Raji (cell line): ENCODE data around the gene PROC.

ENCODE experiments used
- POLR2A ChIP-seq: IDR thresholded peaks from 2 replicates; pipeline ENCODE4 v1.6.1; 2011; ENCODE audit warnings: low read depth, low read length, control low read depth; ENCODE audit not compliant: insufficient read depth

The PROC gene

DNA sequence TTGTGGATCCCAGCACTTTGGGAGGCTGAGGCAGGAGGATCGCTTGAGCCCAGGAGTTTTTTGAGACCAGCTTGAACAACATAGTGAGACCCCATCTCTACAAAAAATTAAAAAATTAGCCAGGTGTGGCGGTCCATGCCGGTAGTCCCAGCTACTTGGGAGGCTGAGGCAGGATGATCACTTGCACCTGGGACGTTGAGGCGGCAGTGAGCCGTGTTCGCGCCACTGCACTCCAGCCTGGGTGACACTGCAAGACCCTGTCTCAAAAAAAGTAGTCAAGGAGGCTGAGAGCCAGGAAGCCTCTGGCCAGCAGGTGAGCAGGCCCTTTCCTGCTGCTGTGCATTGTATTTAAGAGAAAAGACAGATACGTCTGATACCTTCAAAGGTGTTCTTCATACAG lies 11.1 kb upstream of the PROC start:
- no peak for TF ChIP-seq POLR2A

DNA sequence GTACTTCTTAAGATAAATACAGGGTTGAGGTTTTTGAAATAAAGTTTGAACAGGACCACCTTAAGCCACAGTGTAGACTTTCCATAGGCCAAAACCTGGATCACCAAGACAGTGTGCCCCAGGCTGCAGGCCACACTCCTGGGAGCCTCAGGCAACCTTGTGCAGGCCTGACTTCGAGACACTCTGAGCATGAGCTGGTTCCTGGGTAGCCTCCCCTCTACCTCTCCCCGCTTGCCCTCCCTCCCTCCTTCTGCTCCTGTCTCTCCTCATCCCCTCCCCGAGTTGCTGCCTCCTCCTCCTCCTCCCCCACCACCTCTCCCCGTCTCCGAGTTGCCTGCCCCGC lies 10.6 kb upstream of the PROC start:
- no peak for TF ChIP-seq POLR2A

GRCh38 chr2:127408004-127408806 lies 10.0 kb upstream of the PROC start:
- TF ChIP-seq POLR2A = no peak

DNA sequence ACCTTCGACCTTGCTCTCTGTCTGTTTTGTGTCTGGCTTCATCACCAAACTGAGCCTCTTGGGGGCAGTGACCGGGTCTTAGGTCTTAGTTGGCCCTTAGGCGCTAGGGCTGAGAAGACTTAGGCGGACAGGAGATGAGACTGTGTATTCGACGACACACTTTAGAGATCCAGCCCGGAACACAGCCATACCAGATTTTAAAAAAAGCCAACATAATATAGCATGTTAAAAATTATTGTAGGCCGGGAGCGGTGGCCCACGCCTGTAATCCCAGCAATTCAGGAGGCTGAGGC lies 9.5 kb upstream of the PROC start:
- TF ChIP-seq POLR2A = no peak

DNA sequence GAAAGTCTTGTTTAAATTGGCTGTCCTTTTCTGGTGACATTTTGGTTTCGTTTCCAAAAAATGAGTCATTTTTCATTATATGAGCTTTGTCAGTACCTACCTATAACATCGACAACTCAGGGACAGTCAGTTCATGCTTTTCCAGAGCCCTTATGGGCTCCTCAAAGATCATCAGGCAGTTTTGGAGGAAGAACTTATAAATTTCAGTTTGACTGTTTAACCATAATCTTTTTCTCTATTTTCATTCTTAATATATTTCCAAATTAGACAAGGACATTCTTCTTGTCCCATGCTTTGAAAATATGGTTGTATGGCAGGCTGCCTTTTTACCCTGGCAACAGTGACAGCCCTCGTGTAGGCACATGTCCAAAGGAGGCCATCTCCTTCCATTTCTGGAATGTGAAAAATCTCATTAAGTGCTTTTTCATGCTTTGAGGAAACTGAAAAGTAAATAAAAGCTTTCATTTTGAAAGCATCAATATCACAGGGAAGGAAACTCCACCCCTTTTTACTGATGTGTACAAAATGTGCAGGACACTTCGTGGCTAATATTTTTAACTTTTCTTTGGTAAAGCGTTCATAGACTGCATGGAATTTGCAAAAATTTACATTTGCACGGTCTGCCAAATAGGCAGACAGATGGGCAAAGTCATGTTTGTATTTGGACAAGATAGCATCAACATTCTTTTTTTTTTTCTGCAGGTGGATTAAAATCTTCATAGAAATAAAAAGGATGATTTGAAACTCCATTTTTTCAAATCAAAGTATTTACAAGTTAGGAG lies 7.2 kb upstream of the PROC start:
- no peak for TF ChIP-seq POLR2A

DNA sequence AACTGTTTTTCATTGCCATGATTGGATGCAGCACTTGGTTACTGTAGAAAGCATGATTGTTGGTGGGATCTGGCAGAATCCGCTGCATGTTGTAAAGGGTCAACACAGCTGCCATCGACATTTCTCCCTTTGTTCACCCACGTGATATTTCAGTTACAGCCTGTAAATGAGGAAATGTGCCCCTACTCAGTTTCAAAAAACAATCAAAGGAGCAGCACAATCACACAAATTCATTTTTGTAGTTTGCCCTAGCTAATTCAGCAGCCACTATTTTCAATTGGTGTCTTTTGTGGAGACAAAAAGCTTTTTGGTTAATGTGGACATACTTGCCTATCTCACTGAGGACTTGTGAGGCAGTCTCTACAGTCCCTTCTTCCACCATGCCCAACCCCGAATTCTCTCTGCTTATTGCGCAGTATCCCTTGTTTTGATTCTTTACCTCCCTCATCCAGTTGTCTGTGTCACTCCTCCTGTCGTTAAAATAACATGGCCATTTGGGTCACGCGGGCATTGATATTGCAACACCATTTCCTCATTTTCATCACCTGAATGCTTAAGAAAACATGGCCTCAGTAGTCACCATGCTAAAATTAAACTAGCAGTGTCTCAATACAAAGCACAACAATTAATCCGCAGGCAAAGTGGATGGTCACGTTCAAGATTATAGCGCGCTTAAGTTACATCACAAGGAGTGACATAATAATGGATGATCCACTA lies 6.4 kb upstream of the PROC start:
- TF ChIP-seq POLR2A = no peak

- no peak for TF ChIP-seq POLR2A
These were observed 5.0 kb upstream of the PROC start for GRCh38 chr2:127413200-127413599.

GRCh38 chr2:127413782-127414637 lies 4.2 kb upstream of the PROC start:
- TF ChIP-seq POLR2A = no peak

- TF ChIP-seq POLR2A = no peak
These were observed 3.3 kb upstream of the PROC start for GRCh38 chr2:127414638-127415592.

DNA sequence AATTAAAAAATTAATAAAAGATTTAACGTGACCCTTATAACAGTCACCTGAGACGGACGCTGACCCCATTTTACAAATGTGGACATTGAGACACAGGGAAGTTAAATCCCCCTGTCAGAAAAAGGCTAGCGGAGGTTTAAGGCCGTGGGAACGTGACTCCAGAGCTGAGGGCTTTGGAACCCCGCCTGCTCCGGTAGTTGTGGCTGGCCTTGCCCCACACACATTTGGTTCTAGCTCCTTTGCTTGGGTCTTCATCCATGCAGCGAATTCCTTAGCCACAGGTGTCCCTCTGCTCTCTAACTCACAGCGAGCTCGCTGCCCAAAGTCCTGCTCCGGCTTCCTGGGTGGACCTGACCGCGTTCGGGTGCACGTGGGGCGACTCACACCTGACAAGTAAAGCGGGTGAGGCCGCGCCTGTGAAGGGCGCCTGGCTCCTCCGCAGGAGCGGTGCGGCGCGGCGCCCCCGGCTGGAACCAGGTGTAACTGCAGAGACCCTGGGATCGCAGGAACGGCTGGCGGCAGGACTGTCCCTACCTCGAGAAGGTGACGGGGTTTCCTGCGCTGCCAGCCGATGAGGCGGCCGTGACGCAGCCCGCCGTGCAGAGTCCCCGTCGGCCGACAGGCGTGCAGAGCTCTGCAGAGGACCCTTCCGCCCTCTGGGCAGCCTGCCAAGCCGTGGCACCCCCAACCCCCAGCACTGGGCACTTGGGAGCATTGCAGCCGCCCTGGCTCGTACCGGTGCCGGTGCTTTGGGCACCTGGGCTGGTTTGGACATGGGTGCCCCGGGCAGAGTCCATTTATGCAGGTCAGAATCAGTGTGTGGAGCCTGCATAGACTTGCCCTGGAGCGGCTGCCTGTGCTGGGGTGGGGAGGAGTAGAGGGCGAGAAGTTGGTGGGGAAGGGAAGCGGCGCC lies 2.4 kb upstream of the PROC start:
- TF ChIP-seq POLR2A = no peak

DNA sequence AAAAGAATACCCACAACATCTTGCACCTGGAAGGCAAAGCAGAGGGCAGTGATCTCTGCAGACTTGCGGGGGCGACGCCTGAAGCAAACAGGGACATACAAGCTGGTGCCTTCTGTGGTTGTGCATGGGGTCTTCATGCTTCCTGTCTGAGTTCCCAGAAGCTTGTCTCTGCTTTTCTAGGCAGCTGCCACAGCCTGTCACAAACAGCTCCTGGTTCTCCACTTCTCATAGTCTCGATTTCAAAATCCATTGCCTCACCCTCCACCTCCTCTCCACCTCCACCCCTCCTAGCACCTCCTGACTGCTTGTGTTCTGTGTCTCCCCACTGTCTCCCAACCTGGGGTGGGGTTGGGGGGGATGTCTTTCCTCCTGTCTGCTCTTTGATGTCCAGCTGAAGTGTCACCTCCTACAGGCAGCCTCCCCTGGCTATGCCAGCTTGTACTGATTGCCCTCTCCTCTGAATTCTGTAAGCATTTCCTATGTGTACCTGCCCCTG lies 1.7 kb upstream of the PROC start:
- TF ChIP-seq POLR2A = no peak

- no peak for TF ChIP-seq POLR2A
These were observed 821 bp upstream of the PROC start for GRCh38 chr2:127417406-127417805.

DNA sequence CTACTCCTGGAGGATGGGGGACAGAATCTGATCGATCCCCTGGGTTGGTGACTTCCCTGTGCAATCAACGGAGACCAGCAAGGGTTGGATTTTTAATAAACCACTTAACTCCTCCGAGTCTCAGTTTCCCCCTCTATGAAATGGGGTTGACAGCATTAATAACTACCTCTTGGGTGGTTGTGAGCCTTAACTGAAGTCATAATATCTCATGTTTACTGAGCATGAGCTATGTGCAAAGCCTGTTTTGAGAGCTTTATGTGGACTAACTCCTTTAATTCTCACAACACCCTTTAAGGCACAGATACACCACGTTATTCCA lies 844 bp downstream of the PROC start:
- no peak for TF ChIP-seq POLR2A
